Lower lobe of right lung (tissue), 2 donors: Measurements from ENCODE around the gene GALNT4. TPM values are rescaled to one million over a fixed set of nuclear protein-coding genes. Genes with fewer than 3 reads are reported as not detected.

Experiments used
- ATAC-seq, 2 donors: fragments of 200-7000 bp; cut with Tn5 transposase; one replicate each; pipeline ENCODE4 v1.9.1; 2020 to 2022; ENCODE audit warnings: mild to moderate bottlenecking in 2 of 2, moderate library complexity in 2 of 2
- DNase-seq: peaks from one replicate; pipeline ENCODE4 v3.0.0-alpha.2; 2020
- H3K27ac ChIP-seq: fragments of 200-600 bp; one replicate; pipeline ENCODE4 v1.8.0; 2022
- H3K27me3 ChIP-seq: fragments of 200-600 bp; one replicate; pipeline ENCODE4 v1.8.0; 2022; ENCODE audit warnings: low read depth
- H3K36me3 ChIP-seq: fragments of 200-600 bp; one replicate; pipeline ENCODE4 v1.8.0; 2022; ENCODE audit warnings: mild to moderate bottlenecking
- H3K4me1 ChIP-seq: fragments of 200-600 bp; one replicate; pipeline ENCODE4 v1.8.0; 2022
- H3K4me3 ChIP-seq: fragments of 200-600 bp; one replicate; pipeline ENCODE4 v1.8.0; 2022; ENCODE audit warnings: mild to moderate bottlenecking
- H3K9me3 ChIP-seq: fragments of 200-600 bp; one replicate; pipeline ENCODE4 v1.8.0; 2022
- intact Hi-C: fragments of 100-400 bp; cut with DNase I; formaldehyde crosslinking; loops from one replicate; pipeline ENCODE4 v1.11.0; 2022
- total RNA-seq: library from RNA; stranded (reverse); fragmentation: NEBNext Ultra II Directional; extraction: Animal tissue kit (Norgen Biotek cat#: 25700); gene quantifications from one replicate; pipeline ENCODE4 v1.2.1, GENCODE V29; 2021
- TF ChIP-seq, protein P1 (sequence below): fragments of 200-600 bp; IDR thresholded peaks from one replicate; pipeline ENCODE4 v1.8.0; 2022; ENCODE audit warnings: antibody characterized with exemption, mild to moderate bottlenecking
- donor health status: DM: no; HTN: yes; CAD: no; lungs with severe emphysema.

GALNT4 gene
- total RNA-seq, 1 donor from 2014 or later = 9.6 TPM

DNA sequence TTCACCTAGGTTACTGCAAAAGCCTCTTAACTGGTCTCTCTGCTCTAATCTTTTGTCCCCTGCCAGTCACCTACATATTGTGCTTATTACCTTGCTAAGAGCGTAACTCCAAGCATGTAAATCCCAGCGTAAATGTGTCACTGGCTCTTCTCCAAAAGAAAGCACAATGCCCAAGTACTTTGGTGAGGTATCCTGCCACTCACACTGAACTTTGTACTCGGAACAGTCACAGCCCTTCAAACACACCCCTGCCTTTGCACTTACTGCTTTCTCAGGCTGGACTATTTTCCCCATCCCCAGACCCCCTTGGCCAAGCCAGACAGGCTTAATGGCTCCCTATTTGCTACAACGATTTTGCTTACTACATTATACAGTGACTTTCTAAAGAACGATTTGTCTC, 31.7 kb downstream of the GALNT4 start:
- intact Hi-C loops = no loop called here
- Histone ChIP-seq H3K4me1 (no peaks in the 10 kb centered on the region), H3K27me3 (no peaks in the 10 kb centered on the region), H3K4me3 (no peak overlapping the region), H3K36me3 (peaks cover 22% of the 10 kb centered on the region), H3K27ac (no peak overlapping the region), H3K9me3 (no peaks in the 10 kb centered on the region)
- no peak for ATAC-seq
- TF ChIP-seq, protein P1, sequence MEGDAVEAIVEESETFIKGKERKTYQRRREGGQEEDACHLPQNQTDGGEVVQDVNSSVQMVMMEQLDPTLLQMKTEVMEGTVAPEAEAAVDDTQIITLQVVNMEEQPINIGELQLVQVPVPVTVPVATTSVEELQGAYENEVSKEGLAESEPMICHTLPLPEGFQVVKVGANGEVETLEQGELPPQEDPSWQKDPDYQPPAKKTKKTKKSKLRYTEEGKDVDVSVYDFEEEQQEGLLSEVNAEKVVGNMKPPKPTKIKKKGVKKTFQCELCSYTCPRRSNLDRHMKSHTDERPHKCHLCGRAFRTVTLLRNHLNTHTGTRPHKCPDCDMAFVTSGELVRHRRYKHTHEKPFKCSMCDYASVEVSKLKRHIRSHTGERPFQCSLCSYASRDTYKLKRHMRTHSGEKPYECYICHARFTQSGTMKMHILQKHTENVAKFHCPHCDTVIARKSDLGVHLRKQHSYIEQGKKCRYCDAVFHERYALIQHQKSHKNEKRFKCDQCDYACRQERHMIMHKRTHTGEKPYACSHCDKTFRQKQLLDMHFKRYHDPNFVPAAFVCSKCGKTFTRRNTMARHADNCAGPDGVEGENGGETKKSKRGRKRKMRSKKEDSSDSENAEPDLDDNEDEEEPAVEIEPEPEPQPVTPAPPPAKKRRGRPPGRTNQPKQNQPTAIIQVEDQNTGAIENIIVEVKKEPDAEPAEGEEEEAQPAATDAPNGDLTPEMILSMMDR = no peak
- no peak for DNase-seq

DNA sequence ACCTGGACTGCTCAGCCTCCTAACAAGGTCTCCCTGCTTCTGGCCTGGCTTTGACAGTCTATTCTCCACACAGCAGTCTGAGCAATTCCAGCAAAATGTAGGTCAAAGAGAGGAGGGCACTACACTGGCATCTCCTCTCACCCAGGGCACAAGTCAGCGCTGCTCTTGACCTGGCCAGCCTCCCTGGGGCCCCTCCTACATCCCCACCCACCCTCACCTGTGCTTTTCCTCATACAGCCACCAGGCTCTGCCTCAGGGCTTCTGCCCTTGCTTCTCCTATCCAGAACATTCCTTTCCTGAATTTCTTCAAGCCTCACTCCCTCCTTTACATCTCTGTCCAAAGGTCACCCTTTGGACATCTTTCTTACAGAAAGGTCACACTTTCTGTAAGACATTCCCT, 33.7 kb downstream of the GALNT4 start:
- DNase-seq (no peak), ATAC-seq (no peak)
- H3K4me1 ChIP-seq = no peaks in the 10 kb centered on the region
- TF ChIP-seq, protein P1 = no peak
- no peak overlapping the region for H3K4me3 ChIP-seq
- H3K36me3 ChIP-seq = peaks cover 35% of the 10 kb centered on the region
- no peaks in the 10 kb centered on the region for H3K9me3 ChIP-seq
- no peaks in the 10 kb centered on the region for H3K27me3 ChIP-seq
- intact Hi-C loops = no loop called here
- H3K27ac ChIP-seq = no peak overlapping the region

DNA sequence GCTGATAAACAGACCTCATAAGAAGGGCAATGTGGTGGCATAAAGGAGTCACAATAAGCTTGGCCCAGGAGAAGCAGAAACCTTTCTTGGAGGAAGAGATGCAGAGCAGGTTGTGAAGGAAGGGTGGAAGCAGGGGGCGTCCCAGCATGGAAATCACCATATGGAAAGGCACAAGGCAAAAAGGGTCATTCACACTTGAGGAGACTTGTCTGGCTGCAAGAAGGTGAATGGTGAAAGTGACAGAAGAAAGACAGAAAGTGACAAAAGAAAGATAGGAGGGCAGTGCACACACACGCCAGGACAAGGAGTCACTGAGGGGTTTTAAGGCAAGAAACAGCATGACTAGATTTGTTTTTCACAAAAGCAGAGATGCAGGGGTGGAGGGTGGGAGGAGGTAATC, 38.3 kb downstream of the GALNT4 start:
- no peak for ATAC-seq

DNA sequence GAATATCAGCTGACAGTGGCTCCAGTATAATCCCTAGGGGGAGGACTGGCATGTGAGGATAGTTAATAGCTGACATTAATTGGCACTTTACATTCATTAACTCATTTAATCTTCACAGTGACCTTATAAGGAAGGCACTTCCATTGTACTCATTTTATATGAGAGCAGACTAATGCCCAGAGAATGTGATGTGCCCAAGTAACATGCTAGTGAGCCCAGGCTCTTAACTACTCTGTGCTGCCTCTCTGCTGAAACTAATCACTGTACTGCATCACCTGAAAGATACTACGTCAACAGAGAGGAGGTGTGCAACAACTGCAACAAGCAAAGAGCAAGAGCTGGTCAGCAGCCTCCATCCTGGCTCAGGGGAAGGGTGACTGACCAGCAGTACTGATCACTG, 40.1 kb downstream of the GALNT4 start:
- no peaks in the 10 kb centered on the region for H3K4me1 ChIP-seq
- ATAC-seq (no peak), DNase-seq (no peak)
- H3K27ac ChIP-seq = no peak overlapping the region
- TF ChIP-seq, protein P1 = no peak
- intact Hi-C loops = no loop called here
- H3K27me3 ChIP-seq = no peaks in the 10 kb centered on the region
- peaks cover 28% of the 10 kb centered on the region for H3K36me3 ChIP-seq
- no peak overlapping the region for H3K4me3 ChIP-seq
- no peaks in the 10 kb centered on the region for H3K9me3 ChIP-seq

More for the DNA sequence above, 38.3 kb downstream of the GALNT4 start:
- intact Hi-C loops = no loop called here
- H3K4me3 ChIP-seq = no peak overlapping the region
- H3K4me1 ChIP-seq = no peaks in the 10 kb centered on the region
- TF ChIP-seq, protein P1 = no peak
- no peak overlapping the region for H3K27ac ChIP-seq
- no peak for DNase-seq
- H3K9me3 ChIP-seq = no peaks in the 10 kb centered on the region
- H3K27me3 ChIP-seq = no peaks in the 10 kb centered on the region
- H3K36me3 ChIP-seq = peaks cover 46% of the 10 kb centered on the region

DNA sequence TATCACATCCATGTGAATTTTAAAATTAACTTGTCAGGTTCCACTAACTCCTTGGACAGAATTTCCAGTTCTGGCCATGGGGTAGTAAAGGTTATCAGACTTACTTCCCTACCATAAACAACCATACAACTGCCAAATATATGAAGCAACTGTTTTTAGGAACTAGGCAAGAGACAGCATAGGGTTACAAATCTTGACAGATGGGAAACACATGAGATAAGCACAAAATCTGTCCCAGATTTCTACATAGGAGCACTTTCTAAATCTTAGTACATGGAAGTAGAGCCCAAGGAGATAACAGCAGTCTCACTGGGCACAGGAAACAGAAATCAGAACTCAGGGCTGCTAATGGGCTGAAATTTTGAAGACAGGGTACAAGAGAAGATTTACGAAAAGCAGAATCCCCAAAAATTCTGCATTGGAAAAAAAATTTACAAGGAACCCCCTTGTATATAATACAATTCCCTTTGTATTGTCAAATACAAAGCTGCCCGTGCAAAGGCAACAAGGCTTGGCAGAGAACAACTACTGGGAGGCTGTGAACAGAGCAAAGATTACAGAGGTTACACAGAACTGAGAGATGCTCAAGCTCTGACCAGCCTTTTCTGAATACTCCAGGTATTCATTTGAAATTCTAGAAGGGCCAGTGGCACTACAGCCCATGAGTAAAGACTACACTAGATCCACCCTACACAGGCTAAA, 43.2 kb downstream of the GALNT4 start:
- no peaks in the 10 kb centered on the region for H3K27me3 ChIP-seq
- H3K36me3 ChIP-seq = peaks cover 16% of the 10 kb centered on the region
- H3K9me3 ChIP-seq = no peaks in the 10 kb centered on the region
- DNase-seq (no peak), ATAC-seq (no peak)
- TF ChIP-seq, protein P1 = no peak
- intact Hi-C loops = no loop called here
- no peak overlapping the region for H3K27ac ChIP-seq
- H3K4me1 ChIP-seq = peaks cover 8% of the 10 kb centered on the region
- no peak overlapping the region for H3K4me3 ChIP-seq
